DMS53 treated with DMSO at 0.1 percent for 48 hours (cell line): ENCODE results near the gene TPCN2.
"Not testable (repeated sequence)": the region's sequence is repeated elsewhere in the genome, so short reads cannot be mapped to it uniquely, and the experiment has no call there.

Experiments used
- DNase-seq: peaks from one replicate; lab custom pipeline; 2025; ENCODE audit not compliant: unreplicated experiment; lab: John Stamatoyannopoulos, UW

The TPCN2 gene

DNA sequence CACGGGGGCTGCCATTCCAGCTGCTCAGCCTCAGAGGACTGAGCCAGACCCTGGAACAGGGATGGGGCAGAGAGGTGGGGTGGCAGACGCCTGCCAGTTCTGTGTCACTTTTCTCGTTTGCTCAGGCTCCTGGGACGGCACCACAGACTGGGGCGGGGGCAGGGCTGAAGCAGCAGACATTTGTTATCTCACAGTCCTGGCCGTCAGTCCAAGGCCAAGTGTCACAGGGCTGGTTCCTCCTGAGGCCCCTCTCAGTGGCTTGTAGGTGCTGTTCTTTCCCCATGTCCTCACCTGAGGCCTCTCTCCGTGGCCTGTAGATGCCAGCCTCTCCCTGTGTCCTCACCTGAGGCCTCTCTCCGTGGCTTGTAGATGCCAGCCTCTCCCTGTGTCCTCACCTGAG, 24.7 kb downstream of the TPCN2 start:
- DNase-seq, result no peak

DNA sequence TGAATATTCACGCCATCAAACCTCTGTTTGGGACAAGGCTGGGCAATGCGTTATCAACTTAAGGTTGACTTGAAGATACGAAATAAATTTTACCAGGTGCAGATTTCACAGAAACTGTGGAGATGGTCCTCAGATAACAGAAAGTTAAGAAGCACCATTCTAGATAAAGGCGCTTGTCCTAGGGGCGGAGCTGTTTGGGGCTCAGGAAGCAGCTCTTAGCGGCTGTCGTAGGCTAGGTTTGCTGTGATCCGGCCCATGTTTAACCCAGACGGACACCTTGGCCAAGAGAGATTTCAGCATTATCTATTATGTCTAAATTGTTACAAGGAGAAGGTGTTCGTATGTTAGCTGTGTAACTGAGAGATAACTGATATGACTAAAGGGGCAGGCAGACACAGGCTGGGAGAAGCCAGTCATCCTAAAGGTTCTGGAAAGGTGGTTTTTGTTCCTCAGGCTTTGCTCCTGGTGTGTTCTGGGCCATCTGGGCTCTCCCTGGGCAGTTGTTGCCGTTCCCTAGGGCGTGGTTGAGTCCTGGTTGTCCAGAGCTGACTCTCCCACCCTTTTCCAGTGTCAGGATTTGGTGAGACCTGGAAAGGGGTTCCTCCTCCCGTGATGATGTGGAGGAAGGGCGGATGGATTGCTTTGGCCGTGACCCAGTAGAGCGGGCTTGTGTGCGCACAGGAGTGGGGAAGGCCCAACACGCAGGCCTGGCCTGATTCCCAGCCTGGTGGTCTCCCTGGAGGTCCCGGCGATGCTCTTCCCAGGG, 25.8 kb downstream of the TPCN2 start:
- DNase-seq, result no peak

DNA sequence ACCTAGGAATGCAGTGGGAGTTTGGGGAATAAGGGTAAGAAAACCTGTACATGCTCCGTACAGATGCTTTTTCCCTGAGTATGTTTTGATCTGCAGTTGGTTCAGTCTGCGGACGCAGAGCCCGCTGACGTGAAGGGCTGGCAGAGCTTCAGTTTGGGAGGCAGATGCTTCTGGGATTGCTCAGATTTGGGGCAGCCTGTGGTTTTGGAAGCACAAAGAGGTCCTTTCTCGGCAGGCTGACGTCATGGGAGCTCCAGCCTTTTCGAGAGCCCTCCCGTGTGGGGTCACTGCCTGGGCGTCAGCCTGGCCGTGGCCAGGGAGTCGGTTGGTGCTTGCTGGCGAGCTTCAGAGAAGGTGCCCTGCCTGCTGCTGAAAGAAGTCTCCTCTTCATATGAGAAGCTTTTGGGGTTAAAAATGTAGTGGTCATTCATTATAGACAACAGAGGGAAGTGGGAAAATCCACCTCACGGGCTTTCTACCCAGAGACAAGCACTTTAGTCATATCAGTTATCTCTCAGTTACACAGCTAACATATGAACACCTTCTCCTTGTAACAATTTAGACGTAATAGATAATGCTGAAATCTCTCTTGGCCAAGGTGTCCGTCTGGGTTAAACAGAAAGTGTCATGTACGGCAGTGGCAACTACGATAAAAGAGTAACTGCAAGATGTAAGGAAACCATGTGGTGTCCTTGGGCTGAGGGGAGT, 26.8 kb downstream of the TPCN2 start:
- DNase-seq, result no peak

DNA sequence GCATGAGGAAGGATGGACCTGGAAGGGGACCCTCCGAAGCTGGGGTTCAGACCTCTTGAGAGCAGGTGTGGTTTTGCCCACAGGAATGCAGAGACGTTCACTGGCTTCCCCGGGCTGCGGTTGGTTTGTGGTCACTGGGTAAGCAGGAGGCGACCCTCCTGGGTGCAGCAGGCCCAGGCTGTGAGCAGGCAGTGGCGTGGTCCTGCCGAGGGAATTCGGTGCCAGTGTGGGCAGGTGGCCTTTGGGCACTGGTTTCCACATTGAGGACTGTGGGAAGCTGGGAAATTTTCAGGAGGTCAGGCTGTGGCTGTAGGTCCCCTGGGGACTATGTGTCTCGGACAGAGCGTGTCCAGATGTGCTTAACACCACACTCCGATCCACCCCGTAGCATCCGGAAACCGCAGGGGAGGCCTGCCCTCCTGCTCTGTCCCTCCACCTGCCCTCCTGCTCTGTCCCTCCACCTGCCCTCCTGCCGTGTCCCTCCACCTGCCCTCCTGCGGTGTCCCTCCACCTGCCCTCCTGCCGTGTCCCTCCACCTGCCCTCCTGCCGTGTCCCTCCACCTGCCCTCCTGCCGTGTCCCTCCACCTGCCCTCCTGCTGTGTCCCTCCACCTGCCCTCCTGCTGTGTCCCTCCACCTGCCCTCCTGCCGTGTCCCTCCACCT, 27.5 kb downstream of the TPCN2 start:
- DNase-seq, result no peak

DNA sequence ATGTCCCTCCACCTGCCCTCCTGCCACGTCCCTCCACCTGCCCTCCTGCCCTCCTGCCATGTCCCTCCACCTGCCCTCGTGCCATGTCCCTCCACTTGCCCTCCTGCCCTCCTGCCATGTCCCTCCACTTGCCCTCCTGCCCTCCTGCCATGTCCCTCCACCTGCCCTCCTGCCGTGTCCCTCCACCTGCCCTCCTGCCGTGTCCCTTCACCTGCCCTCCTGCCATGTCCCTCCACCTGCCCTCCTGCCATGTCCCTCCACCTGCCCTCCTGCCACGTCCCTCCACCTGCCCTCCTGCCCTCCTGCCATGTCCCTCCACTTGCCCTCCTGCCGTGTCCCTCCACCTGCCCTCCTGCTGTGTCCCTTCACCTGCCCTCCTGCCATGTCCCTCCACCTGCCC, 28.2 kb downstream of the TPCN2 start:
- DNase-seq, result not testable (repeated sequence)

DNA sequence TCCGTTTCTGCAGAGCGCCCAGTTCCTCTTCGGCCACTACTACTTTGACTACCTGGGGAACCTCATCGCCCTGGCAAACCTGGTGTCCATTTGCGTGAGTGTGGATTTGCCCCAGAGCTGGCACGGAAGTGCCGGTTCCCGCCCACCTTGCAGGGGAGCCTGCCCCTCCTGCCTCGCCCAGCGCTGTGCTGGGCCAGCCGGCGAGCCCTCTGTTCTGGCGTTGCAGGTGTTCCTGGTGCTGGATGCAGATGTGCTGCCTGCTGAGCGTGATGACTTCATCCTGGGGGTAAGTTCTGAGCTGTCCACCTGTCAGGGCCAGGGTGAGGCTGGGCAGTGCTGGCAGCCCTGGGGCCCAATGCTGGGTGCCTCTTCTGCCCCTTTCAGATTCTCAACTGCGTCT, 29.8 kb downstream of the TPCN2 start:
- DNase-seq, result no peak

DNA sequence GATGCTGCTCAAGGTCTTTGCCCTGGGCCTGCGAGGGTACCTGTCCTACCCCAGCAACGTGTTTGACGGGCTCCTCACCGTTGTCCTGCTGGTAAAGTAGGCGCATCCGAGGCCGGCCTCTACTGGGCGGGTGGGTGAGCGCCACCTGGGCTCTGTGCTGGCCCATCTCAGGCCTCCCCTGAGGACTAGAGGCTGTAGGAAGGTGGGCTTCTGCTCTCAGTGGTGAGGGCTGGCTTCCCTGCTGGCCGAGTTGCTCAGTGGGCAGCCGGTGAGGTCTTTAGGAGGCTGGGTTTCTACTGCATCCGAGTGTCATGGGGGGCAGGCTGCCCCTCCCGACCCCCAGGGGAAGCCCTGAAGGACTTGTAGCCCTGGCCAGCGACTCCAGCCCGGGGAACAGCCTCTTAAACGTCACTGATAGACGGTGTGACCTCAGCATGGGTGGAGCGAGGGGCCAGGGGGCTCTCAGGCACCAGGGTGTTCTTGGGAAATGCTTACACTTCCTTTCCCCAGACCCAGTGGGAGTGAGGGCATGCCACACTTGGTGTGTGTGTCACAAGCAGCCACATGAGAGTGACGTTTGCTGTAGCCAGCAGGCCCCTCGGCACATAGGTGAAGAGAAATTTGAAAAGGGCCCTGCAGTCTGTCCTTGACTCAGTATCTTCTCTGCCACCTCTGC, 30.3 kb downstream of the TPCN2 start:
- no peak for DNase-seq

DNA sequence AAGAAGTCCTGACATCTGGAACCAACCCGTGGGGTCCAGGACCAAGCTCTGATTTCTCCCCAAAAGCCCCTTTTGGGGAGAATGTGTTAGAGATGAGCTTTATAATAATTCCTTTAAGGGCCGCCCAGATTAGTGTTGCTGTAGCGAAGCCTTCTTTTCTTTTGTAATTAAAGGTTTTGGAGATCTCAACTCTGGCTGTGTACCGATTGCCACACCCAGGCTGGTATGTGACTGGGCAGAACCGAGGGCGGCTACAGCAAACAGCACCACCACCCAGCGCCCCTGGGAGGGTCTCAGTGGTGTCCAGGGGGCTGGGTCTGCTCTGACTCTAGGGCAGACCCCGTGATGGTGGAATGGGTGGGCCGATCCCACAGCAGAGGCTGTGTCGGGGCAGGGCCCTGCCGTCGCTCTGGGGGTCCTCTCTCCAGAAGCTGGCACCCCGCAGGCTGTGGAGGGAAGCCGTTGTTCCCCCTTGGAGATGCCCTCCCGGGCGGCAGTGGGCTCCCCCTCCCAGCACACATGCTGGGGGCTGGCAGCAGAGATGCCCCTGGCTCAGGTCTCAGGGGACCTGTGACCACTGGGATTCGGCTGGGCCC, 31.0 kb downstream of the TPCN2 start:
- no peak for DNase-seq

DNA sequence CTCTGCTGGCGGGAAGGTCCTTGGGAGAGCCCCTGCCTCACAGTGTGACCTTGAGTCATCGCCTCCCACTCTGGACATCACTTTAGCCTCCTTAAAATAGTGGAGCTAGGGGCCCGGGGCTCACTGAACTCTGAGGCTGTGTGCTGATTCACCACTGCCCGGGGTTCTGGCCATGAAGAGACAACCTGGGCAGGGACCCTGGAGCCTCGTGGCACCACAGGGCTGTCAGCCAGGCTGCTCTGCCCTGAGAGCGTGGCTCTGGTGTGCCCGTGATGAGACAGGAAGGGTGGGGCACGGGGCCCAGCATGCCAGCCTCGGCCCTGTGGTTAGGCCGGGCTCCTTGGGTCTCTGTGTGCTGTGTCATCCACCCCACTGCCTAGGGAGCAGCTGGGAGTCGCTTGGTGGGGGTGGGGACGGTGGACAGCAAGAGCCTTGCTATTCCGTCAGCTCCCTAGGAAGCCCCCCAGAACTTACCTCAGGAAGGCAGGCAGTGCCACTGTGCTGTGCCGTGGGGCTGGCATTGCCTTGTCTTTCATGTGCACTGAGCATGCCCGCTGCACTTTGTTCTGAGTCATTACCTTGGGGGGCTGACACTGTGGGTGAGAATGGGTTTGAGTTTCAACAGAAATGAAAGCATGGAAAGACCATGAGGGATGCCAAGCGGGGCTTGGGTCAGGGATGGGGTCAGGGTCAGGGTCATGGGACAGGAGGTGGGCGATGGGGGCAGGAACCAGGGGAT, 31.7 kb downstream of the TPCN2 start:
- DNase-seq, result no peak

DNA sequence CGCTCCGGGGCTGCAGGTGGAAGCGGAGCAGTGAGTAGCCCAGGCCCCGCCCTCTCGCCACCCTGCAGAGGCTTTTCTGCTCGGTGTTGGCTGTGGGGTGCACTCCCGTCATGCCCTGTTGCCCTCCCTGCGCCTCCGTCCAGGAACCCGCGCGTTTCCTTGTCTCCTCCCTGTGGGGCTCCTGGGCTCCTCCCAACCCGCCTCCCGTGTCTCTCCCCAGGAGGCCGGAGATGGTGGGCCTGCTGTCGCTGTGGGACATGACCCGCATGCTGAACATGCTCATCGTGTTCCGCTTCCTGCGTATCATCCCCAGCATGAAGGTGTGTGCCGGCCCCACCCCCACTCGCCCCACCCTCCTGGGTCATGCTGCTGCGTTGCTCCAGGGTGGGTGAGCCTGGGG, 32.4 kb downstream of the TPCN2 start:
- DNase-seq, result no peak

DNA sequence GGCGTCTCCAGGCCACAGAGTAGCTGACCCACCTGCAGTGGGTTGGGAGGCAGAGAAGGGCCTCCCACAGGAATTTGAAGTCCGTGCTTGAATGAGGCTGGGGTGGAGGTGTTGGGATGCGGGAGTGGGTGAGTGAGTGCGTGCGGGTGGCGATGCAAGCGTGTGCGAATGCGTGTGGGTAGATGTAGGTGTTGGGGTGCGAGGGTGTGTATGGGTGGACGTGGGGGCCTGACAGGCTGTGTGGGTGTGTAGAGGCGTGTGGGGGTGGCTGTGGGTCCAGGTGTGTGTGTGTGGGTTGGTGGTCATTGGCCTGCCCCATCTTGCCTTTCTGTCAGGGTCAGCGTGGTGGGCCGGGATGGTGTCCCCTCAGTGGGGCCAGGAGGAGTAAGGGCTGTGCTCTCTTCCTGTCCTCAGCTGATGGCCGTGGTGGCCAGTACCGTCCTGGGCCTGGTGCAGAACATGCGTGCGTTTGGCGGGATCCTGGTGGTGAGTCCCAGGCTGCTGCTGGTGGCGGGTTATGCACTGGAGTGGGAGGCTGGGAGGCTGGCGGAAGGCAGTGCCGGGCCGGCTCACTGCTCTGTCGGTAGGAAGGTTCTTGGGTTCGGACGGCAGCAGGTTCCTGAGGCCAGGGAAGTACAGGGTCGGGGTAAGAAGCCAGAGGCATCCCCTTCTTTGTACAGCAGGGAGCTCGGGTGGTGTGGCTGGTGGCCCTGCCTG, 35.0 kb downstream of the TPCN2 start:
- DNase-seq, result no peak

DNA sequence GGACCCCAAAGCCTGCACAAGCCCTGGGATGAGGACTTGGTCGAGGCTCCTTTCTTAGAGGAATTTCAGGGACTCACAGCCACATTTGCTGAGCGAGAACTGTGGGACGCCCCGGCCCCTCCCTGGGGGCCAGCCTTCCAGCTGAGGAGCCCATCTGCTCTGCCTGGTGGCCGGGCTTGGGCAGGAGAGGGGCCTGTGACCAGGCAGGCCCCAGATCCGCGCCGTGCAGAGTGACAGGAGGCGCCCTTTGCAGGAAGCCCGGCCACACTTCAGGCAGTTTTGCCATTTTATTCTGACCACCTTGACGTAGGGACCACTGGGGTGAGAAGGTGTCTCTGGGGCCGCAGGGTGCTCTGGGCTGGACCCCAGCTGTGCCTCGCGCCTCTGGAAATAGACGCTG, 35.6 kb downstream of the TPCN2 start:
- no peak for DNase-seq

DNA sequence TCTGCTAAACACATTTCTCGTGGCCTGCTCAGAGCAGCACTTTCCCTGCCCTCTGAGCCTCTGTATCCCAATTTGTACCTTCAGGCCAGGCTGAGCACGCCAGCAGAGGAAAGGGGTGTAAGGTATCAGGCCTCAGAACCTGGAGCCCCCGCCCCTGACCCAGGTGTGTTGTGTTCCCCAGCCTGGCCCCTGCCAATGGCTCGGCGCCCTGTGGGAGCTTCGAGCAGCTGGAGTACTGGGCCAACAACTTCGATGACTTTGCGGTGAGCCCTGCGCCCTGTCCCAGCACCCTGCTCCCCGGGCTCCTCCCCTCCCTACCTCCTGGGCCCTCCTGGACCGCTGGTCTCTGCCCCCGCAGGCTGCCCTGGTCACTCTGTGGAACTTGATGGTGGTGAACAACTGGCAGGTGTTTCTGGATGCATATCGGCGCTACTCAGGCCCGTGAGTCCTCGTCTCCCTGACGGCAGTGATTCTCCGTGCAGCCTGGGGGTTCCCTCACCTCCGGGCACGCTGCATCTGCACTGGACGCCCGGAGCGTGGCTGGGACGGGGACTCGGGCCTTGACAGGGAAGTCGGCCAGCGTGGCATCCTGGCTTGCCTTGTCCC, 36.9 kb downstream of the TPCN2 start:
- DNase-seq, result no peak

DNA sequence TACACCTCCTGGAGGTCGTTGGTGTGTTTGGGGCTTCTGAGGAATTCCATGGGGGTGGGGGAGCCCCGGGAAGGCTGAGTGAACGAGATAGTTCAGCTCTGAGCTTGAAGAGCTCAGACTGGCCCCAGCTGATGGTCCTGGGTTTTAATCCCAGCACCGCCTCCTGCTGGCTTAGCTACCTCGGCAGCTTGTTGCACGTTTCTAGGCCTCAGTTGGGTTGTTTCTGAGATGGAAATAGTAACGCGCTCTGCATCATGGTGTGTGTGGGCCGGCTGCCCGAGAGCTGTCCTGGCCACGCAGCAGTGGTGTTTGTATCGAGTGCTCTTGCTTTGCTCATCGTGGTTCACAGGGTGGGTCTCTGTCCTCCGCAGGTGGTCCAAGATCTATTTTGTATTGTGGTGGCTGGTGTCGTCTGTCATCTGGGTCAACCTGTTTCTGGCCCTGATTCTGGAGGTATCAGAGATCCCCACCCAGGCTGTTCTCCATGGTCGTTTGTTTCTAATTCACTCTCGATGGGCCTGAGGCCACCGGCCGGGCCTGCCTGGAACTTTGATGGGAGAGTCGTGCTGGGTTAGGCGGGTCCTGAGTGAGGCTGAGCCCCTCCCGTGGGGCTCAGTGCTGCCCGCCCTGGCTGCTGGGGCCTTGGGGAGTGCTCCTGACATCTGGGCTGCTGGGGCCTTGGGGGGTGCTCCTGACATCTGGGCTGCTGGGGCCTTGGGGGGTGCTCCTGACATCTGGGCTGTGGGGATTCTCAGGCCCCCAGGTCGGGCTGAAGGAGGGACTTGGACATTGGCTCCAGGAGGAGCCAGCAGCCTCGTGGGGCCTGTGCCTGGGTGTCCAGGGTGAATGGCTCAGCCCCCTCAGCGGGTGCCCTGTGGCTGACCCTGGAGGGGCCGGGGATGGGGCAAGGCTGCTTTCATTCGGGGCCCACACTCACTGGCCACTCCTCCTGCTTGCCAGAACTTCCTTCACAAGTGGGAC, 37.7 kb downstream of the TPCN2 start:
- no peak for DNase-seq

DNA sequence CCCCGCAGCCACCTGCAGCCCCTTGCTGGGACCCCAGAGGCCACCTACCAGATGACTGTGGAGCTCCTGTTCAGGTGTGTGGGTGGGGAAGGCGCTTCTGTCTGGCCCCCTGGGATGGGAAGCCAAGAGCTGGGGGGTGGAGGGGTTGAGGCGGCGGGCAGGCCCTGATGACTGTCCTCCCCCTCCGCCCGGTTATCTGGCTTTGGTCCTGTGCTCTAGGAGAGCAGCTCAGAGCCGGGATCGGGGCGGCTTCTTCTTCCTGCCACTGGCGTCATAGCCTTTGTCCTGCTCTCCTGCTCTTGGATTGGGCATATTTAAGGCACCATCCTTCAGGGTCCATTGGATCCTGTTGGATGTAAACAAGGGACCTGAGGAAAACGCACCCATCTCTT, 38.4 kb downstream of the TPCN2 start:
- no peak for DNase-seq

DNA sequence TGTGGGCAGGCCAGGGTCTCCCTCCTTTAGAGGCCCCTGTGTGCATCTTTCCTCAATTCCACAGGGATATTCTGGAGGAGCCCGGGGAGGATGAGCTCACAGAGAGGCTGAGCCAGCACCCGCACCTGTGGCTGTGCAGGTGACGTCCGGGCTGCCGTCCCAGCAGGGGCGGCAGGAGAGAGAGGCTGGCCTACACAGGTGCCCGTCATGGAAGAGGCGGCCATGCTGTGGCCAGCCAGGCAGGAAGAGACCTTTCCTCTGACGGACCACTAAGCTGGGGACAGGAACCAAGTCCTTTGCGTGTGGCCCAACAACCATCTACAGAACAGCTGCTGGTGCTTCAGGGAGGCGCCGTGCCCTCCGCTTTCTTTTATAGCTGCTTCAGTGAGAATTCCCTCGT, 39.1 kb downstream of the TPCN2 start:
- no peak for DNase-seq

DNA sequence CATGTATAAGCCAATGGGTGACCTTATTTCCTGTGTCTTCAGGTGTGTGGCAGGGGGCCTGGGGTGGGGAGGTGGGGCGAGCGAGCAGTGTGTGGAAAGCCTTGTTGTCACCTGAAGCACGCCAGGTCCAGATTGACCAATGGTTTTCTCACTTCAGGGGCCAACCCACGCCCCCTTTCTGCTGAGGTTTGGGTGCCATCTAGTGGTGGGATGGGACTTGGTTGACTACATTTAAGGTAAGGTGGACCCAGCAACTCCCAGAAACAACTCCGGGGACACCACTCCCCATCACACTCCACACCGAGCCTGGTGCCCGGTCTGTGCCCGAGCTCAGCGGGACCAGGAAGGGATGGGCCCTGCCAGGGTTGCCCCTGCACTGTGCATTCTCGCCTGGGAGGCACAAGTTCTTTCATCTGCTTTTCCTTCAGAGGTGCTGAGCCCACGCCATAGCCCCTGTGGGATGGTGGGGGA, 40.0 kb downstream of the TPCN2 start:
- peak; percentile 72 for DNase-seq

DNA sequence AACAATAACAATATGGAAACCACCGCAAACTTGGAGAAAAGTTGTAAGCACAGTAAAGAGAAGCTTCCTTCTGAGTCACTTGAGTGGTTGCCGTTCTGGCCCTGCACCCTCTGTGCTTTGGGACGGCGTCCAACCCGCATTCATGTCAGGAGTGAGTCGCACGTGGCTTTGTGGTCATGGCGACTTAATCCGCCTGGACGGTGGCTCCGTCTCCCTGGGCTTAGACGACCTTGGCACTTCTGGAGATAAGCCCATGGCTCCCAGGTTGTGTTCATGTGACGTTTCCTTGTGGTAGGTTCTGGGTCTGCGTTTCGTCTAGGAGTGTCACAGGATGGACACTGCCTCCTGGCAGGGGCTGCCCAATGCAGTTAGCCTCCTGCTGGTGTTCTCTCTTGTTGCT, 40.5 kb downstream of the TPCN2 start:
- no peak for DNase-seq
